A172 (cell line): ENCODE results near the gene ABHD1. TPM values are rescaled to one million over a fixed set of nuclear protein-coding genes. Genes with fewer than 3 reads are reported as not detected.

Source experiments
- DNase-seq: peaks from one replicate; pipeline ENCODE4 v3.0.0-alpha.2; 2015; ENCODE audit warnings: low spot score
- total RNA-seq: library from RNA; depleted of rRNA; stranded (reverse); fragments of >200 nt; shearing (Covaris generic); gene quantifications from 2 replicates; pipeline ENCODE4 v1.2.3, GENCODE V29; 2014

ABHD1 gene
- total RNA-seq, 1 experiment from 2014 or later = 2.2 TPM

DNA sequence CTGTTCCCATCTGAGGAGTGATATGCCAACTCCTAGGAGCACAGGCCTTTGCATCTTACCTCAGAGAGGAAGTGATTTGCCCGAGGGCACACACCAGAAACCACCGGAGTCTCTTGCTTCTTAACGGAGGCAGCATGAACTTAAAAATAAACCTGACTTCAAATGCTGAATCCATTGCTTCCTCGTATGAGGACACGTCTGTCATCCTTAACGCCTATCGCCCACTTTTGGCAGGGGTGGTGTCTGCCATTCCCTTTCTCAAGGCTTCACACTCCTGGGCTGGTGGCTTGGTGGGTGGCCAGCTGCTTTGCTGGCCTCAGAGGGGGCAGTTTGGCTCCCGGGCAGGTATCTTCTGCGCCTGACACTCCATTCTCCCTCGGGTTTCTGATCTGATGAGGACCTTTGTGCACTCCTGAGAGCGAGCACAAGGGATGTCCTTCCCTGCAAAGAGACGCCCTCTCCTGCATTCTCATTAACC, 11.9 kb downstream of the ABHD1 start:
- no peak for DNase-seq

DNA sequence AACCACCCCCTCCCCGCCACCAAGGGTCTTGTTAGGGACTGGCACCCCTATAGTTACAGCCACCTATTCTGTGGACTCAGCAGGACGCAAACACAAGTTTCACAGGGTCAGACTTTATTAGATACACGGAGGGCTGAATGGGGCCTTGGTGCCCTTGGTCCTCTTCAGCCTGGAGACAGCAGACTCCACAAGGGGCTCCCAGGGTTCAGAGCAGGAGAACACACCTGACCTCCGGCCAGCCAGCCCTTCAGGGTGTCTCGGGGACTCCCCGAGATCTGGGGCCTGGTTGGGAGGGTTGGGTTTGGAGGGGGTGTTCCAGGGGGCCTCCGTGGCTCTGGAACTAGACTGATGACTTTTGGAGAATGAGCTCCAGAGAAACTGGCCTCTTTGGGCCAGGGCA, 13.1 kb downstream of the ABHD1 start:
- DNase-seq = no peak

DNA sequence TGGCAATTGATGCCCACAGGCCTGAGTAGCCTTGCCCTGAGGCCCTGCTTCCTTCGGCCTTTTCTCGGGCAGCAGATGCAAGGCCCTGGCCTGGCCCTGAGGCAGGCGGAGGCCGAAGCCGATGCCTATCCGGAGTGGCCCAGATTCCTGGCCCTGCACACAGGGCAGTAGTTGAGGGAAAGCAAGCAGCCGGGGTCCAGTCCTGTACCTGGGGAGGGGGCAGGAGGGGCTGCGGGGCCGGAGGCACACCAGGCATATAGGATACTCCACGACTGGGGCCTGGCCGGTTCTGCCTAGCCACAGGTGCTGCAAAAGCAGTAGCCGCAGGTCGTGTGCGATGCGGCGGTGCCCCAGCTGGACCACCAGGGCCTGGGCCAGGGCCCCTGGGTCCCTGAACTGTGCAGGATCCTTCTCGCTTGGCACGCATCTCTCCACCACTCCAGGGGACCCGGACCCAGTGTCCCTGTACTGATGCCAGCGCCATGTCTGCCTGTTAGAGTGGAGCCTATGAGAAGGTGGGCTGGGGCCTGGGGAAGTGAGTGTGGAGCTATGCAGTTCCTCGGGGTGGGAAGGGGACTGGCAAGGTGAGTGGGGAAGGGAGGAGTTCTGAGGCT, 13.8 kb downstream of the ABHD1 start:
- no peak for DNase-seq

DNA sequence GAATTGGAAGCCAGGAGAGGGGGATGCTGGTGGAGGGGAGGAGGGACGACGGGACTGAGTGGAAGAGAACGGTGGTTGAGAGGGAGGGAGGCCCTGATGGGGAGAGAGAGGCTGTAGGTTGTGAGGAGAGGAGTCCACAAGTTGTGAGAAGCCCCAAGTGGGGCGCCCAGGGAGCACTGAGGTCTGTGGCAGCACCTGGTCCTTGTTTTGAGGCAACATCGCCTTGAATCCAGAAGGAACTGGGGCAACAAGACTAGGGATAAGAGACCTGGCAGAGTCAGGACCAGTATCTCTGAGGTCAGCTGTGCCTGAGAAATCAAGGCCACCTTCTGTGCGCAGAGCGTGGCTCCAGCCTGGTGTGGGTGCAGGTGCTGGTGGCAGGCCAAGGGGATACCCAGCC, 14.5 kb downstream of the ABHD1 start:
- DNase-seq = no peak

DNA sequence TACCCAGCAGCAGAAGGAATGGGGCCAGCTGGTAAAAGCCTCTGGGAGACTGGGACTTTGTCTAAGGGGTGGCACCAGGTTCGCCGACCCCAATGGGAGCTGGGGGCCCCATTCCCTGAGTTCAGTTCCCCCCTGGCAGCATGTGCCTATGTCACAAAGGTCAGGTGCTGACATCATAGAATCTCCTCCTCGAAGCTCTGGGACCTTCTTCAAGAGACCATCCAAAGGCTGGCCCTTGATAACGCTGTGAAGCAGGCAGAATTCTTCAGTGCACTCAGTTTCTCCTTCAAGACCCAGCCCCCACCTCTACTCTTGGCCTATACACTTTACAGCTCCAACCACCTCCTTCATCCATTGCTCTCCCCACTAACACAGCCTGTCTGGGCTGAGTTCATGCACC, 15.7 kb downstream of the ABHD1 start, which contains the start of gene PRR30:
Gene PRR30 (minus strand): TSS at position 101 of the 400 bp plus-strand sequence. CDS start 1,081 bp downstream, outside the sequence.
- DNase-seq = no peak

DNA sequence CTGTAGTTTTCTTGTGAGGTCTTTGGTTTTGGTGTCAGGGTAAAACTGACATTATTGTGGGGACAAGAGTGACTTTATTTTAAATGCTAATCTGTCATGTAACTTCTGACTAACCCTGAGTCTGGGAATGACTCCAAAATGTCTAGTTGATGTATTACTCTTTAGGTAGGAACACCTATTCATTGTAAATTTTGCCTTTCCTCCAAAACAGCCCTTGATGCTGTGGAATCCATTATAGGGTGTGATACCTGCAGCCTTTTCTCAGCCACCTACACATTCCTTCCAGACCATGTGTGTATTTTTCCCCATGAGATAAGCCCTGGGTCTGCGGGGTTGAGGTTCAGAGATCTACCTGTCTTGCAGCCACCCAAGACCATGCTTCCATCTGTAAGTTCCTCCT, 19.7 kb downstream of the ABHD1 start:
- DNase-seq = no peak

DNA sequence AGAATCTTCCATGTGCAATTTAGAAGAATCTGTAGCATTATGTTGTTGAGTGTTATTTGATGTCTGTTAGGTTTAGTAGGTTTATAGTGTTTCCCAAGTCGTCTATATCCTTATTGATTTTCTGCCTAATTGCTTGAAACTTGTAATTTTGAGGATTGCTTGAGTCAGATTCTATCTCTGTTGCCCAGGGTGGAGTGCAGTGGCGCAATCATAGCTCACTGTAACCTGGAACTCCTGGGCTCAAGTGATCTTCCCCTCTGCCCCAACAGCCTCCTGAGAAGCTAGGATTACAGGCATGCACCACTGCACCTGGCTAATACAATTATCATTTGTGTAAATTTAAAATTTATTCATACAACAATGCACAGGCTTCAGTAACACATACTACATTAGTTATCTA, 22.1 kb downstream of the ABHD1 start:
- no peak for DNase-seq

DNA sequence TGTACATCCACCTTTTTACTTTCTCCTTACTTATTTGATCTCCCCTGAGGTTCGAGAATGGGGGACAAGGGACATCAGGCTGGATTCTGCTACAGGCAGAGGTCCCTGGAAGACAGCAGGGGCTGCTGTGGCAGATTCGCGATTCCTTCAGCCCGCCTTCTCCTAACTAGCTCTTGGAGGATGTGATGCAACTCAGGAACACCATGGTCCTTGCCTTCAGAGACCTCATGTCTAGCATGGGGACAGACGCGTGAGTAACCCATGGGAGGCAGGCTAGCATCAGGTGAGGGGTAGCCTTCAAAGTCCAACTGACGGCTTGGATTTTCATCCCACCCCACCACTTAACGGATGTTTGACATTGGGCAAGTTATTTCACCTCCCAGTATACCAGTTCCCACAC, 24.3 kb downstream of the ABHD1 start:
- no peak for DNase-seq

DNA sequence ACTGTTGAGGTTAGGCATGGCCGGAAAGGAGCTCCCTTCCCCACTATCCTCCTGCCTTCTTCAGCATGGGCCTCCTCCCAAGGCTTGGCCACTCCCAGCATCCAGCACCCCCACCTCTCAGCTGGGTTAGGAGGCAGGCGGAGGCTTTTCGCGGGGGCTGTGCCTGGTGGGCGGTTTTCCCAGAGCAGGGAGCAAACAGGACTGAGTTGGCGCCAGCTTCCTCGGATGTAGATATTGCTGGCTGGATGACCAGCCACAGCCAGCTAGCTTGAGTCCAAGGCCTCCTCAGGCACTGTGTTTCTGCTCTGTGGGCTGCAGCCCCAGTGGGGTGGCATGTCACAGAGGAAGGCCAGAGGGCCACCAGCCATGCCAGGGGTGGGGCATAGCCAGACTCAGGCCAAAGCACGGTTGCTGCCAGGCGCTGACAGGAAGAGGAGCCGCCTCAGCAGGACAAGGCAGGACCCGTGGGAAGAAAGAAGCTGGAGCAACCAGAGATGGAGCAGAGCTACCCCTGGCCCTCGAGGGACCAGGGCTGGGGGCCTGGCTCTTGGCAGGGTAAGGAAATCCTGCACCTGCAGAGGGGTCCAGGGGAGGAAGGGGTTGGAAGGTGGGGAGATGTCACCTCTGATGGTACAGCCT, 25.3 kb downstream of the ABHD1 start, which contains the start of gene TCF23:
Gene TCF23 (plus strand): TSS at position 204 of the 639 bp plus-strand sequence. CDS start 130 bp downstream, at position 334.
- no peak for DNase-seq

DNA sequence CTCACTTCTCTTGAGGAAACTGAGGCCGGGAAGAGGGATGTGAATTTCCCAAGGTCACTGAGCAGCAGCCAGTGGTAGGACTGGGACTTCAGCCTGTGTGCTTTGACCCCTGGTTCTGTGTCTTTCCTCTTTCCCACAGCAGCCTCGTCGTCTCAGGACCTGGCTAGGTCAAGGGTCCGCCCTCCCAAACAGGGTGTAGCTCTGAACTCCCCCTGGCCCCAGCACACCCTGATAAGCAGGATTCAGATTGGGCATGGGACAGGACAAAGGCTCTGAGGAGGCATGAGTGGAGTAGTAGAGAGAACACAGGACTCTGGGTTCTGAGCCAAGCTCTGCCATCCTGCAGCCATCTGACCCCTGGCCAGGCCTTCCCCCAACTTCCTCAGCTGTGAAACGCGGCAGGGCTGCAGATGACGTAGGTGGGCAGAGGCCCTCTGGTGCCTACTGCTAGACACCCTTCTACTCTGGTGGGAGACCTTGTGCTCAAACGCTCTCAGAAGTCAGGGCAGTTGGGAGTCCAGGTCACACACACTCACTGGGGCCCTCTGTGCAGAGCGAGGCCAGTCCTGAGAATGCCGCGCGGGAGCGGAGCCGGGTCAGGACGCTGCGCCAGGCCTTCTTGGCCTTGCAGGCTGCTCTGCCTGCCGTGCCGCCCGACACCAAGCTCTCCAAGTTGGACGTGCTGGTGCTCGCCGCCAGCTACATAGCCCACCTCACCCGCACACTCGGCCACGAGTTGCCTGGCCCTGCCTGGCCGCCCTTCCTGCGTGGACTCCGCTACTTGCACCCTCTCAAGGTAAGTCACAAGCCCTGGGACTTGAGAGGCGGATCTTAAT, 26.2 kb downstream of the ABHD1 start:
- DNase-seq = no peak

DNA sequence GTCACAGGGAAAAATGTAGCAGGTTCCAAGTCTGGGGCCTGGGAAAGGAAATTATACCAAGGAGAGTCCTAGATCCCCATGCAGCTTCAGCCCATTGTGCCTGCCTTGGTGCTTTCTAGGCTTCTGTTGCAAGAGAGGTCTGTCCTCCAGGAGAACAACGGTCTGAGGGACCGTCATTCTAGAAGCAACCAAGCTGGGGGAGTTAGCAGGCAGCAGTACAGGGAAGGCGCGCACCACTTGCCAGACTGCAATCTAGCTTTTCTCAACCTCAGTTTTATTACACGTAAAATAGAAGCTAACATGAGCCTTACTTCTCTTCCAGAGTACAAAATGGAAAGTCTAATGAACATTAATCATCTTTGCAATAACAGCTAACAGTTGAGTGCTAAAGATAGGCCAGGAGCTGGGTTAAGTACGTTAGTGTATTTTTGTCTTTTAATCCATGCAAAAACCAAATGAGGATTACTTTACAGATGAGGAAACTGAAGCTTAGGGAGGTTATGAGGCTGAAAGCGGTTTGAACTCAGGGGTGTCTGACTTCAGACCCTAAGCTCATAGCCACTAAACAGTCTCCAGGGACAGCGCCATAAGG, 27.1 kb downstream of the ABHD1 start:
- no peak for DNase-seq

DNA sequence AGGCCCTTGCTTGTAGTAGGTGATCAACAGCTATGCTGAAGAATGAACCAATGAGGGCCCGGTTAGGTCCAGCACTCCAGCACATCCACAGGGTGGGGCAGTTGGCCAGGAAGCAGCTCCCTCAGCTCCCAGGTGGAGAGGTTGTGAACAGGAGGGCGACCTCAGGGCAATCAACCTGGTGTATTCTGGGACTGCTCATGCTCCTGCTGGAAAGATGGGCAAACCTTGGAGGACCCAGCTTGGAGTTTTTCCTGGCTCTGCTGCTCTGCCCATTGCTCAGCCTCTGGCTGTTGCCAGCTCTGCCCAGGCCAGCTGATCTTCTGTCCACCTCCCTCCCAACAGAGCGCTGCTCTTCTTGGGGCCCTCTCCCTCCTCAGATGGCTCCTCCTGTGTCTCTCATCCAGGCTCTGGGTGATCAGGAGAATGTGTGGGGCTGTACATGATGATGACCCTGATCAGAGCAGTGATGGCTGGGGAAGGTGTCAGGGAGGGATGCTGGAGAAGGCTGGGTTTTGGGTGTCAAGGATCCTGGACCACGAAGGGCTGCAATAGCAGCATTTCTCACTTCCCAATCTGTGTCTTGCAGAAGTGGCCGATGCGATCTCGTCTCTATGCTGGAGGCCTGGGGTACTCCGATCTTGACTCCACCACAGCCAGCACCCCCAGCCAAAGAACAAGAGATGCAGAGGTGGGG, 28.6 kb downstream of the ABHD1 start:
- no peak for DNase-seq

DNA sequence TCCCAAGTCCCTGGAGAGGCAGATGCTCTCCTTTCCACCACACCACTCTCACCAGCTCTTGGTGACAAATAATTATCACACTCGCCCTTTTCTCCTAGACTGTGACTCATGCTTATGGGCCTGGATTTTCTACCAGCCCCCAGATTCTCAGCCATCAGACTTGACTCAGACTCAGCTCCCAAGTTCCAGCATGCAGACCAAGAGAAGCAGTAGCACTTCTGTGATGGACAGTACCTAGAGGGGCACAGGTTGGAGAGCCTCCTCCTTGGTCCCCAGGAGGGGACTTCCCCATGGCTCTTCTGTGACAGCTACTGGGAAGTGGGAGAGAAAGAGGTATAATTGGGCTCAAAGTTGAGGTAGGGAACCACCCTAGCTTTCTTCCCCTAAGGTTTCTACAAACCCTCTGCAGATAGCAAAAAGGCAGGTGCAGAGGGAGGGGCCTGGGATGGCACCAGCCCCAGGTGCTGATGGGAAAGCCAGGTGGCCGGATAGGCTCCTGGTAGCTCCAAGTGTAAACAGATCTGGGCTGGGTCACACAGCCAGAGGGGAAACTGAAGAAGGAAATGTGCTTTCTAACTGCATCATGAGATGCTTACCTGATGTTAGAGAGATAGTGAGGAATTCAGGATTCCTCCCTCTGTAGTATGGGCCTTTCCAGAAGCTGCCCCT, 29.3 kb downstream of the ABHD1 start:
- DNase-seq = peak; percentile 55

DNA sequence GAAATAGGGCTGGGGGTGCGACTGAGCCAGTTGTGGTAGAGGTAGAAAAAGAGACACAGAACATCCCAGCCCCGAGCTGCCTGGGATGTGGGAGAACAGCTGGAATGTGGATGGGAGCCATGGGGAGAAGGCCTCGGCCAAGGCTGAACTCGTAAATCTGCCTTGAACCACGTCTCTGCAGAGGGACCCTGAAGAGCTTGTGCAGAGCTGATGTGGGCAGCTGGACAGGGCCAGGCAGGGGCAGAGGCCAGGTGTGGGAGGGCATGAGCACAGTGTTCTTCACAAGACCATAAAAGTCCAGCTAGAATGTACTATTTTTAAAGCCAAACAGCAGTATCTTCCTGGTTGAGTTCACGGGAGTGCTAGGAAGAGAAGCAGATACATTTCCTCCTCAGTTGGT, 30.9 kb downstream of the ABHD1 start:
- DNase-seq = no peak

DNA sequence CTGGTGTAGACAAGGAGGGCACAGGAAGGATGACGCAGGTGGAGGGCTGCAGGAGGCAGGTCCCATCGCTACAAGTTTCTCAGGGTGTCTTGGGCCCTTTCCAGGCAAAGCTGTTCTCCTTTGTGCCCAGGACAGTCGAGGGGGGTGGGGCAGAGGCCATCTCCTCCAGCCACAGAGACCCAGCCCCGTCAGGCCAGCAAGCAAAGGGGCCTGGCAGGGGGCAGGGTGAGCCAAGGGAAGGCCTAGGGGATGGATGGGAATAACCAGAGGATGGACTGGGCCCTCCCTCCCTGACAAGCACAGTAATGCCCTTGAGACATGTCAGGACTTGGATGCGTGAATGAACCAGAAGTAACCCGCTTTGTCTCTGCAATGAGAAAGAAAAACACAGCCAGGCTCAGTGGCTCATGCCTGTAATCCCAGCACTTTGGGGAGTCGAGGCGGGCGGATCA, 31.5 kb downstream of the ABHD1 start:
- no peak for DNase-seq

DNA sequence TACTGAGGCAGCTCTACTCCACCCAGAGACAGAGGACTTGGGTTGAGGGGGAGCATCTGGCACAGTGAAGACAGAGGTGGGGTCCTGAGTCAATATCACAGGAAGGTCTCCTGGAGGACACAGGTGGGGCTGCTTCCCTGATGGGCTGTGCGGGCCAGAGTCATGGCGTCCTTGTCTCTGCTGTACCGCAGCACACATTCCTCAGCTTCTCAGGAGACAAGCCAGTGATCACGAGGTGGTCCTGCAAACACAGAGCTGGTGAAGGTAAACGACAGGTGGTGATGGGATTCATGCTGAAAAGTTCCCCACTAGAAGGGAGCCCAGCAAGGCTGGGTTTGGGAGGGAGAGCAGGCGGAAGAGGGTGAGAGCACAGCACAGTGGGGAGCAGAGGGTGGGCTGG, 34.9 kb downstream of the ABHD1 start:
- no peak for DNase-seq

DNA sequence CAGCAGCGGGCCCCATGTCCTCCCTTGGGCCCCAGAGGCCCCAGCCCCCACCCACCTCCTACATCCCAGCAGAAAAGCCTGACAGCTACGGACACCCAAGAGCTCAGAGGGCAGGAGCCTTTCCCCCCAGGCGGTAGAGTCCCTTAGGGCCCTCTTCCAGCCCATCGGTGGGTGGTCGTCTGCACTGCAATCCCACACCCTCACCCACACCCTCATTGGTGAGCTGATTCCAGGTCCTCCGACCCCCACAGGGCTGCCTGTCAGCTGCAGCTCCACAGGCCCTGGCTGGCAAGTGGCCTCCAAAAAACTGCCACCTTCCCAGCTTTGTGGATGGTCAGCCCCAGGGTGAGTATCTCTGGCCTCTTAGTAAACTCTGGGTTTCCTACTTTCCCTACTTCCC, 35.7 kb downstream of the ABHD1 start:
- DNase-seq = no peak

DNA sequence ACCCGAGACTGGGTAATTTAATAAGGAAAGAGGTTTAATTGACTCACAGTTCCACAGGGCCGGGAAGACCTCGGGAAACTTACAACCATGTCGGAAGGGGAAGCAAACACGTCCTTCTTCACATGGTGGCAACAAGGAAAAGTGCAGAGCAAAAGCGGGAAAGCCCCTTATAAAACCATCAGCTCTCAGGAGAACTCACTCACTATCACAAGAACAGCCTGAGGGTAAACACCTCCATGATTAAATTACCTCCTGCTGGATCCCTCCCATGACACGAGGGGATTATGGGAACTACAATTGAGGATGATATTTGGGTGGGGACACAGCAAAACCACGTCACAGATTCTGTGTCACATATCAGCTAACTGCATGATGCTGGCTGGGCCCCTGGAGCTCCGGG, 36.6 kb downstream of the ABHD1 start:
- no peak for DNase-seq

DNA sequence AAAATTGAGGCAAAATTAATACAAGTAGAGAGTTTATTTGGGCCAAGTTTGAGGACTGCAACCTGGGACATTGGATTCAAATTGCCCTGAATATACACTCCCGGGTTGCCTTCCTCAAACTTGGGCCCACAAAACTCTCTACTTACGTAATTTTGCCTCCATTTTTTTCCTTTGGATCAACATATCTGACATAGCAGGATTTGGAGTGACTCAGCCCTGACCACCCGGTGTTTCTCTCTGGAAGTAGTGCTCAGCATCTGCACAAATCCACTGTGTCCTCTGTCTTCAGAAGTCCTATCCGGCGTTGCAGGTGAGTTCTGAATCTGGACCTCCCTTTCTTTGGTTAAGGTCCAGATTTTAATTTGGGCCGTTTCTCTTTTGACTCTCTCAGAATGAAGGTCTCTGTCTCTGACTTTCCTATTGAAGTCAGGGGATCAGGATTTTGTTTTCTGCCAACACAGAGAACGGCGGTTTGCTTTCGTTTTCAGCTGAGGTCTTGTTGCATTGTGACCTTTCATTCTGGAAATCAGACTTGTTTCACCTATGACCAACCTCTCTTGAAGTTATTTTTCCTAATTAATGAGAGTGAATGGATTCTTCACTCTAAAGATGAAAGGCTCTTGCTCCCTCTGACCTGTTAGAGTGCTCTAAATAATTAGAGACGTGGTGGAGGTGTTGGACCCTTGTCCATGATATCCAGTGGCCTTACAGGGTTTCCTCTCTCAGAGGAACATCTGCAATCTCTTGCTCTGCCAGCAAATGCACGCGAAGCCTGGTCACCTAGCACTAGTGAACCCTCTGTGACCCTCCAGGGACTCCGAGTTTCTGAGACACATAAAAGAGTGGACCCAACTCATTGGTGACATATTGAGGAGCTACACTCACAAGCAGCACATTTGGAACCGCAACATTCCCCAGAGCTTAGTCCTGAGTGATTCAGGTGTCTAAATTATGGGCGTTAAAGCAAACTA, 38.8 kb downstream of the ABHD1 start:
- peak; percentile 40 for DNase-seq
